NCI-H146 treated with DMSO at 0.1 percent for 48 hours (cell line): ENCODE data around the gene SPSB3.
"Not testable (repeated sequence)": the region's sequence is repeated elsewhere in the genome, so short reads cannot be mapped to it uniquely, and the experiment has no call there.

Experiments
- DNase-seq: peaks from one replicate; lab custom pipeline; 2025; ENCODE audit not compliant: unreplicated experiment; lab: John Stamatoyannopoulos, UW

Gene SPSB3

GRCh38 chr16:1744338-1744840, 38.0 kb downstream of the SPSB3 start:
- DNase-seq: no peak

- DNase-seq: no peak
Observed at GRCh38 chr16:1743376-1744337, 38.7 kb downstream of the SPSB3 start.

DNA sequence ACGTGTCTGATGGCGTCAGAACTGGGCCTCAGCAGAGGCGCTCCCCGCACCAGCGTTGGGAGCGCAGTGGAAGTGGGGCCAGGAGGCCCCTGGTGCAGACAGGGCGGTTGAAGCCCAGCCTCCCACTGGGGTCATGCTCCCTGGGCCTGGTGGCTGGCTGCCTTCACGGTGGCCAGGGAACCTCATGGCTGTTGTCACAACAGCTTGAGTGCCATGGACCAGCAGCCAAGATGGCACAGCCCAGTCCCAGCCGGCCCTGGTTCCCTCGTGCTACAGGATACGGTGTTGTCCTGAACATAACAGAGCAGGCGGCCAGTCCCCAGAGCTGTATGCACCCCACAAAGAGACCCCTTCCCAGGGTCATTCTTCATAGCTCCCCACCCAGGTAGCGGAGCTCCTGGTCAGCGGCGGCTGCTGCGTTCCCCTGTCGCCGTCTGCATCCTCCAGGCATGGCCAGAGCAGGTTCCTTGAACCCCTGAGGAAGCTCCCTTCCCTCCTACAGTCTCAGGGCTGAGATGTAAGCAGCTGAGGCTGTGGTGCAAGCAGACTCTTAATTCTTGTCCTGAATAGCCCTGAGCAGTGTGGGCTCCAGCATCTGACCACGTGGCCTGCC, 40.7 kb downstream of the SPSB3 start:
- DNase-seq: no peak

GRCh38 chr16:1740781-1741490, 41.4 kb downstream of the SPSB3 start:
- DNase-seq: no peak

- DNase-seq: no peak
Observed at GRCh38 chr16:1740234-1740633, 42.1 kb downstream of the SPSB3 start.

DNA sequence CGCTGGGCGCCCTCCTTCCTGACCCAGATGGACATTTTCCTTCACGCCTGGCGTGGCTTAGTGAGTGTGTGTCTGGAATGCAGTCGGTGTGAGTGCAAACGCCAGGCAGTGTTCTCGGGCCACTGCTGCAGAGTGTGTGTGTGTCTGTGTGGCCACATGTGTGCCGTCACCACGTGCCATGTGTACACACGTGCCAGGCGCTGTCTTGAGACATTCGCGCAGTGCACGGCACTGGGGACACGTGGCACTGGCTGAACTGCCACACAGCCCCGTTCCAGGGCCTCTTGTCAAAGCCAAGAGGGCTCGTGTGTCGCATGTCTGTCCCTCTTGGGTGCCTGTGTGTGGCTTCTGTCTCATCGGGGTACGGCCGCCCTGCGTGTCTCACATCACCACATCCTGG, 47.6 kb downstream of the SPSB3 start:
- DNase-seq: no peak

GRCh38 chr16:1734123-1734522, 48.2 kb downstream of the SPSB3 start:
- DNase-seq: no peak

- DNase-seq: not testable (repeated sequence)
Observed at GRCh38 chr16:1732551-1732987, 49.8 kb downstream of the SPSB3 start.

GRCh38 chr16:1732071-1732470, 50.3 kb downstream of the SPSB3 start:
- no peak for DNase-seq

DNA sequence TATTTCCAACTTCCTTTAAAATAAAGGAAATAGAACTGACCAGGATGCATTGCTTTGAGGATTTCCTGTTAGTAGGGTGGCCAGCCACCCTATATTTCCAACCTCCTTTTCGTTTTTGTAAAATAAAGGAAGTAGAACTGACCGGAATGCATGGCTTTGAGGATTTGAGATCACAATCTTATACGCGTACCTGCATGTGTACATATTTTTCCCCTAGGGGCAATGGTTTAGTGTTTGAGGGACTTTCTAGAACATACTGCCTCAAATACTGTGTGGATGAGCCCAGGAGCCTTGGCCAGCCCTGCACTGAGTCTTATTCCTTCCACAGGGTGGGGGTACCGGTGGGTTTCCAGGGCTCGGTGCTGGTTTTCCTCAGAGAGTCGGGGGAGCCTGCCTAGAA, 50.8 kb downstream of the SPSB3 start:
- no peak for DNase-seq

DNA sequence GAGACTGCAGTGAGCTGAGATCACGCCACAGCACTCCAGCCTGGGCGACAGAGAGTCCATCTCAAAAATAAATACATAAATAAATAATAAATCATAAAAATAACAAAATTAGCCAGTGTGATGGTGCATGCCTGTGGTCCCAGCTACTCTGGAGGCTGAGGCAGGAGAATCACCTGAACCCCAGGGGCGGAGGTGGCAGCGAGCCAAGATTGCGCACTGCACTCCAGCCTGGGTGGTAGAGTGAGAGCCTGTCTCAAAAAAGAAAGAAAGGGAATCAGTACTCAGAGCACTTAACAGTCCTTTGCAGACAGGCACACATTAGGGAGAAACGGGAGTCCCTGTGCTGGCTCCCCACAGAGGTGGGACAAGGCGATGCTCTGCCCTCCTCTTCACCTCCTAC, 51.3 kb downstream of the SPSB3 start:
- DNase-seq: no peak

DNA sequence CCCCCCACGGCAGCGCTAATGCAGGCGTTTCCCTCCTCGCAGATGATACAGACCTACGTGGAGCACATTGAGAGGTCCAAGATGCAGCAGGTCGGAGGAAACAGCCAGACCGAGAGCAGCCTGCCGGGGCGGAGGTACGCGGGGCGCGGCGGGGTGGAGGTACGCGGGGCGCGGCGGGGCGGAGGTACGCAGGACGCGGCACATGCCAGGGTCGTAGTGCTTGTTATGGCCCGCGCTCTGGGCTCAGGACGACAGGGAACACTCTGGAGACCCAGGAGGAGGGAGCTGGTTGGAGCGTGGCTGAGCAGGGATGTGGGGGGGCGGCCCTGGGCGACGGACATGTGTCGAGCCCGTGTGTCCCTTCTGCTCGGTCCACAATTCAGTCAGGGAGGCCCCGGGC, 52.9 kb downstream of the SPSB3 start:
- no peak for DNase-seq

- no peak for DNase-seq
Observed at GRCh38 chr16:1729026-1729425, 53.3 kb downstream of the SPSB3 start.

- DNase-seq: no peak
Observed at GRCh38 chr16:1727651-1728624, 54.4 kb downstream of the SPSB3 start.
